Activated CD8-positive, alpha-beta memory T cell treated with anti-CD3 and anti-CD28 coated beads, Interleukin-2, amount 50 U/mL, for 4 hours (primary cell): ENCODE results near the gene HOXB9.
A peak's percentile ranks its signal among the peaks of the same experiment; 100 is the strongest.

Experiments
- DNase-seq: peaks from one replicate; pipeline ENCODE4 v3.0.0-alpha.2; 2020

The HOXB9 gene

DNA sequence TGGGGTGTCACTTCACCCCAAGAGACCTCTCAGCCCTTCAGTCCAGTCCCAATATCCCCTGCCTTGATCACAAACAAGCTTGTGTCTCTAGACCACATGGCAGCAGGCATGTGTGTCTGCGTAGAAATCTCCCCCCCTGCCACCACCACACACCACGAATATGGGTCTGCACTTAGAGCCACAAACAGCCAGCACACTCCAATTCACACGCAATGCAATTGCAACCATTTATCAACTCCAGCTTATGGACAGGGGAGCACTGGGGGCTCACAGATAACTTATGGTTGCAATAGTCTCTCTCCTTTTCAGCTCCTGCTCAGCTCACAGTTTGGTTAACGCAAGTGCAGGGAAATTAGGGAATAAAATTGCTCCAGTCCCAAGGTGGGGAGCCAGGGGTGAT, 2.6 kb downstream of the HOXB9 start:
- no peak for DNase-seq

DNA sequence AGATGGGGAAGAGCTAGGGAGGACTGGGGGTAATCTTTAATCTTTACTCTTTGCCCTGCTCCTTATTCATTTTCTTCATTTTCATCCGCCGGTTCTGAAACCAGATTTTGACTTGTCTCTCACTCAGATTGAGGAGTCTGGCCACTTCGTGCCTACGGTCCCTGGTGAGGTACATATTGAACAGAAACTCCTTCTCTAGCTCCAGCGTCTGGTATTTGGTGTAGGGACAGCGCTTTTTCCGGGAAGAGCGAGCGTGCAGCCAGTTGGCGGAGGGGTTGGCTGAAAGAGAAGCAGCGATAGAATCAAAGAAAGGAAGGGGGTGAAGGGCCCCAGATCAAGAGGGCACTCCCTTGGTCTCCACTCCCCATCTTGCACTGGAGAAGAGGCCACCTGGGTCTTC, 3.3 kb downstream of the HOXB9 start:
- DNase-seq = no peak

DNA sequence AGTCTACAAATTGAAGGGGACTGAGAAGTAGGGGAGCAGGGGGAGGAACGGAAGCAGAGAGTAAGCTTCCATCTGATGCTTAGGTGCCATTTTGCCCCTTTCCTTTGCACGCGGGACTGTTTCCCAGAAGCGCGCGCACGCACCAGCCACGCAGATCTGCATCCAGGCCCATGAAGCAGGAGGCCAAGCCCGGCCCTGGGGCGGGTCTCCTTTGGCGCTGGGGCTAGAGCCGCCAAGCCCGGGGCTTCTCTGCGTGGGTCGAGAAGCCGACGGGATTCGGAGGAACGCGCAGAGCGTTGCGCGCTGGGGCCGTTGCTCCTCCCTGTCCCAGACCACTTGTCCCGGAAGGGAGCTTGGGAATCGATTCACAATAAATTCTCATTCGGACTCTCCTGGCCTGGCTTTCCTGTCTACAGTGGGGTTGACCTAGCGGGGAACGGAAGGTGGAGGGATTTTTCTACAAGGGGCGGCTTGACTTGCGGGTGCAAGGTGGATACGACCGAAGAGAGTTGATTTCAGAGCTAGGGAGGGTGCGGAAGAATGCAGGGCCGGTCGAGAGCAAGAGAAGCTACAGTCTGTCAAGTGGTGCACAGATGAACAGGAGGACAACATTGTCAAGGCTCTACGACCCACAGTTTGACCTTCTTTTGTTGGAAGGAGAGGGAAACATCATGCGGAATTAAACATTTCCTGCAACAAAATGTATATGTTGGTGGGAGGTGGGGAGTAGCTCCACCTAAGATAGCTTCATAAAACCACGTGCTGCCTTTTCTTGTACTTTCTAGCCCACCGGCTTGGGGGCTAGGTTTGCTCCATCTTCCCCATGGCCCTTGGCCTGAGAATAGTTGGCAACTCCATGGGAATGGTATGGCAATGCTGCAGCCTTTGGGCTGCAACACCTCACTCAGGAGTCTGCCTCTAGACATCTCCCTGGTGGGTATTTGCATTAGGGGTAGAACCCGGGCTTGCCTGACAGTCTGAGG, 4.5 kb downstream of the HOXB9 start:
- DNase-seq = no peak

DNA sequence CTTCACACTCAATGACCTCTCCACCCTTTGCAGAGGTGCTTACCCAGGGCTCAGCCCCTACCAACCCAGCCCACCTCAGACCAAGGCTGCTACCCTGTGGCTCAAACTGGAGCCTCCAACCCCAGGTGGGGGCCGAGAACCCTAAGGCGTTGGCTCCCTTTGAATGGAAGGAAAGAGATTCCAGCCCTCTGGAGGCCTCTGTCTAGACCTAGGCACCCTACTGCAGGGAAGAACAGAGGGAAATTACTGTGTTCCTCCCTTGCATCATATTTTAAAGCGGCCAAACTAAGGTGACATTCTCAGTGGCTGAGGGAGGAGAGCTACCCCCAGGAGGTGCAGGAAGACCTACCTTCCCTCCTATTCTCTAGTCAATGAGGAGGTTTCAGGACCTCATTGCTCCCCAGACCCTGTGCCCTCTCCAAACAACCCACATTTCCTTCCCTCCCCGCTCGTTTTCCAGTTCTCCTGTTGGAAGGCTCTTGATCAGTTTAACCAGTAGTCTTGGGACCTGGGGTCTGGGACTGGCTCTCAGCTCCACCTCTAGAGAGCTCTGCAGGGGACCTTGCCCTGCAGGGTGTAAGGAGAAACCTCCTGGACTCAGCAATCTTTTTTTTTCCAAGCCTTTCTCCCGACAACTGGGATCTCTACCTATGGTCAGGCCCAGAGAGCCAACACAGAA, 5.6 kb downstream of the HOXB9 start:
- no peak for DNase-seq

DNA sequence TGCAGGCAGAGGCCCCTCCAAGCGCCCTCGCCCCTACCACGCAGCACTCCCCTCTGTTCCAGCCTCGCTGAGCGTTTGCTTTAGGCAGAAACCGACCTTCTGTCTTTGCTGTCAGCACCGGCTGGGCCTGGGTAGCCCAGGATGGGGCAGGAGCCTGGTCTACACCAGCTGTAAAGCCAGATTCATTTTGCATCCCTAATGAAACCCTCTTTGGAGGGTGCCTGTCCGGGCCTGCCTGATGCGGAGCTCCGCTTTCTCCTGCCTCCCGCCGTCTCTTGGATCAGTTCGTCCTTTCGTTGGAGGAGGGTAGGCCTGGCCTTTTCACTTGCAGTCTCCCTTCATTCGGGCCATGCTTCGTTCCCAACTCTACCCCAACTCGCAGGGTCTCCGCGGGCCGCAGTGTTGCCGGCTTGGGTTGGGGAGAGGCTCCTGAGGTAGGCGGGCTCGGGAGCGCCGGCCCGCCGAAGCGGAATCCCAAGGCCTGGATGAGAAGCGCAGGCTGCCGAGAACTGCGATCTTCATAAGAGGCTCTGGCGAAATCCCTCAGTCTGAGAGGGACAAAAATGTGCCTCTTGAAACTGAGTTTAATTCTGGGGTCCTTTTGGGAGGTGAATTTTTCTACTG, 6.2 kb downstream of the HOXB9 start:
- no peak for DNase-seq

DNA sequence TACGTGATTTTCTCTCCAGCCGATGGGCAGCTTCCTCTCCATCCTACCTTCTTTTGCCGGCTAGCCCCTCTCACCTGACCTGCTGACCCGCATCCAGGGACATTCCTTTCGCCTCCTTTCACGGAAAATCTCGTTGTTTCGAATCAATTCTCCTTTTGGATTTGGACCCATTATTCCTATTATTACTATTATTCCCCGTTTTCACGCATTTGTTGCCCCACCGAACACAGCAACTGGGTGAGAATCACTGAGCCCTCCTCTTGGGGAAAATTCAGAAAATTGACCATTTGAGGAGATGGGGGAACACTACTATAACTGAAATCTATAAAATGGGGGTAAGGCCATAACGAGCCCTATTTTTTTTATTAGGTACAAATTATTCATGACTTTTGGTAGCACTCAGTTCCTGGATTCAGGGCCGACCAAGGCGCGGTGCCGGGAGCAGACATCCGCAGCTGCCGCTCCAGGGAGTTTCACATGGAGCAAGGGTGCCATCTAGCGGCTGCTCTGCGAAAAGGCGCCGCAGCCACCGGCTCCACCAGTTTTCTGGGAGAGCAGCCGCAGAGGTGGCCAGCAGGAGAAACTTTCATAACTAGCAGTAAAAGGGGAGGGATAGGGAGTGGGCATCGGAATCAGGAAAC, 7.8 kb downstream of the HOXB9 start:
- peak; percentile 86 for DNase-seq

DNA sequence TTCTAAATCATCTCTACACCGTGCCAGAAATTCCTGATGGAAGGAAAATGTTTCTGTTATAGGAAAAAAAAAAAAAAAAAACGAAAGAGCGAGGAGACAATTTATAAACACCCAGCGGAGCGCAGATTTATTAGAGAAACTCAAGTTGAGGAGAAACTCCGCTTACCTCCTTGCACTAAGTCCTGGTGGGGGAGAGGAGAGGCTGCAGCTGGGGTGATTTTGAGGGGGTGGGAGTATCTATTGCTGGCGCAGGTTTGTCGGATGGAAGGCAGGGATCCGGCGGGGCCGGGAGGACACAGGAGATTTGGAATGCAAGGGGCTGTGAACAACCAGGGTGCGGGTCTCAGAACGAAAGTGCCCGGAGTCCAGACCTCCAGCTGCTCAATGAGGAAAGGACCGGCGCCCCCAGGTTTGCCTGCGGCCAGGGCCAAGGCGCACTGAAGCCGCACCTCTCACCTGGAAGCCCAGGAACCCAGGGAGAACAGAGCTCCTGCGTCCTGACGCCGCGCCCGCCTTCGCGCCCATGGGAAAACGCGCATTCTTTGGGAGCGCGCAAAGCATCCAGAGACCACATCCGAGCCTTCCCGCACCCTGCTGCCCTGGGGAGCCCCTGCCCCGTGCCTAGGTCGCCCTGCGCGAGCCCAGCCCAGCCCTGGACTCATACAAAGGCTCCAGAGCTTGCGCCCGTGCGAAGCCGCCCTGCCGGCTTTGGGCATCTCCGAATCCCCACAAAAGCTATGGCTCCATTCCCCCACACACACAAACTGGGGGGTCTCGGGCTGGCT, 8.5 kb downstream of the HOXB9 start:
- DNase-seq = no peak

DNA sequence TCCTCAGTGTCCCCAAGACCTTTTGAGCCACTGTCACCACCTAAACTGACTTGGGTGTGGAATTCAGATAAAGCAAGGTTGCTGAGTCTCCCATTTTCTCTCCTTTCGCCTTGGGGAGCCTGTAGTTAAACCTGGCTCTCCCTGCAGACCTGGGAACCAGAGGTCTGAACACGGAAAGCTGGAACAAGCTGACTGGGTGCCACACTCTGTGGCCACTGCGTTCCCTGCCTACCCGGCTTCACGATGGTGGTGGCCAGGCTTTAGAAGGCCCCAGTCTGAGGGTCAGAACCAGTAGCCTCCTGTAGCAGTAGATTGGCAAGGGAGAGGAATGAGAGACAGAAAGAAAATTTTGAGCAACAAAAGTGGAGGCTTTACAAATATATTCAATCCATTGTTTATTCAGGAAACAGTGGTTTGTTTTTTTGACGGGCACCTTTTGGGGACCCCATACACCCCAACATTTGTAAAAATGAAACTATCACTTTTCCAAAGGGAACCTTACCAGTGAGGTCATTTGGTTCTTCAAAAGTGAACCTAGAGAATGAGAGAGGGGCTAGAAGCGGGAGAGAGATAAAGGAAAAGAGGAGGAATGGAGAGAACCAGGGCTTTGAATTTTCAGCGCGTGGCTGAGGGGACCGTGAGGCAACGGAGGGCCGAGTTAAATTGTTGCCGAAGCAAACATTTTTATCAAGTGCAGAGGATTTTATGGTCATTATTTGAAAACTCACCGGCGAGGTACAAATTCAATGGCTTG, 9.3 kb downstream of the HOXB9 start:
- DNase-seq = no peak

DNA sequence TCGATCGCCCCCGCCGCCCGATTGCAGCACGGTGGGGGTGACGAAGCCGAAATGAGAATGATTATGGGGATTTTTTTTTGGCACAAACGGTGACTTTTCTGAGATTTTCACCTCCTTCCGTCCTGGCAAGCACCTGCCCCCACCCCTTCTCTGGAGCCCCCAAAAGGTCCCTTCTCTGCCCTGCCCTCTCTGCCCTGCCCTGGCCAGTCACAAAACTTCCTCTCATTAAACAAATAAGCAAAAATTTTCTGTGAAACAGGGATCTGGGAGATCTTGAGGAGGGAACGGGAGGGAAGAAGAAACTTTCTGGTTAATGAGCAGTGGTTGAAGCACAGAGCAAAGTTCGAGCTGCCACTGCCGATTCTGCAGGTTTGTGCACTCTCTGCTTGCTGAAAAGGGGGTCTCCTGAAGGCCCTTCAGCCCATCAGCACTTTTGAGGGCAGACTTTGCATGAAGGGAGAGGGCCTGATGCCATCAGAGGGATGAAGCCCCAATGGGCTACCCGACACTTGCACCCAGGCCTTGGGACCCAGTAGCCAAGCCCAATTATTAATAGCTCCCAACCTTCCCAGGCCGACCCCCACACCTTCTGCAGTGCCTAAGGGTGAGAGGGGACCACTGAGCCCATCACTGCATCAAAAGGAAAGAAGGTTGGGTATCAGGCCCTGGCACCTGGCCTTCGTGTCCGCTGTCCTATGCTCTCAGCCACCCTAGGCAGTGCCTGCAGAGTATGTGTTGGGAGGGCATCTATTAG, 10.0 kb downstream of the HOXB9 start:
- no peak for DNase-seq

DNA sequence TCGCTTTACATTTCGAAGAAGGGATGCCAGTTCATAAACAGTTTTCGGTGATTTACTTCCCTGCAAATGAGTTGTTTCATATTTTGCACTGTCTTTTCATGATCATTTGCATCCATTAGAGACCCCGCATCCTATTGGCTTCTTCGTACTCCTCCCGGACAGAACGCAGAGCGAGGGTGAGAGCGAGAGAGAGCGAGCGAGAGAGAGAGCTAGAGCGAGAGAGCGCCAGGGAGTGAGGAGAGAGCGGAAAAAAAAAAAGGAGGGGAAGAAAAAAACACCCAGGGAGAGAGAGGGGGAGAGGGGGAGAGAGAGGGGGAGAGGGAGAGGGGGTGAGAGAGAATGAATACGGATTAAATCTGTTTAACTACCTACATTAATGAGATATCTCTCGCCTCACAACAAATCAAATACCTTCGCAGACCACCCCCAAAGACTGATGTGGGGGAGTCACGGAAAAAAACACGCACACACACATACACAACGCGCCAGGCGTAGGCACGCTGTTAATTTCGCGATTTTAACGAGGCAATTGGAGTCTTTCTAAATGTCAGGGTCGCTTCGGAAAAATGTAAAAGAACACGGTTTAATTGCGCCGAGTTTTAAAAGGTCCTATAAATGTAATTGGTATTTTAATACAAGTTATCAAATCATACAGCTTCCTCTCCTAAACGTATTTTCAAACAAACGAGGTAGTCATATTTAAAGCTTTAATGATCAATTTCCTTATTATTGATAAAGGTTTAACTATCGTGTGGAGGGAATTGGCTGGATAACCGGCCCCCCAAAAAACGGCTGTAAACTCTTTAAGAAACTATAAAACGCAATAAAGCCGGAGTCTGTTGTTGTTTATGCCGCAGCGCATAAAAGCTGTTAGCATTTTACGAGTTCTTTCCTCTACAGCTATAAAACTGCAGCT, 10.9 kb downstream of the HOXB9 start, which contains the start of gene HOXB8:
HOXB8 (minus strand) TSS at position 246 of the 916 bp plus-strand sequence. CDS start 588 bp downstream, outside the sequence.
- DNase-seq = no peak

DNA sequence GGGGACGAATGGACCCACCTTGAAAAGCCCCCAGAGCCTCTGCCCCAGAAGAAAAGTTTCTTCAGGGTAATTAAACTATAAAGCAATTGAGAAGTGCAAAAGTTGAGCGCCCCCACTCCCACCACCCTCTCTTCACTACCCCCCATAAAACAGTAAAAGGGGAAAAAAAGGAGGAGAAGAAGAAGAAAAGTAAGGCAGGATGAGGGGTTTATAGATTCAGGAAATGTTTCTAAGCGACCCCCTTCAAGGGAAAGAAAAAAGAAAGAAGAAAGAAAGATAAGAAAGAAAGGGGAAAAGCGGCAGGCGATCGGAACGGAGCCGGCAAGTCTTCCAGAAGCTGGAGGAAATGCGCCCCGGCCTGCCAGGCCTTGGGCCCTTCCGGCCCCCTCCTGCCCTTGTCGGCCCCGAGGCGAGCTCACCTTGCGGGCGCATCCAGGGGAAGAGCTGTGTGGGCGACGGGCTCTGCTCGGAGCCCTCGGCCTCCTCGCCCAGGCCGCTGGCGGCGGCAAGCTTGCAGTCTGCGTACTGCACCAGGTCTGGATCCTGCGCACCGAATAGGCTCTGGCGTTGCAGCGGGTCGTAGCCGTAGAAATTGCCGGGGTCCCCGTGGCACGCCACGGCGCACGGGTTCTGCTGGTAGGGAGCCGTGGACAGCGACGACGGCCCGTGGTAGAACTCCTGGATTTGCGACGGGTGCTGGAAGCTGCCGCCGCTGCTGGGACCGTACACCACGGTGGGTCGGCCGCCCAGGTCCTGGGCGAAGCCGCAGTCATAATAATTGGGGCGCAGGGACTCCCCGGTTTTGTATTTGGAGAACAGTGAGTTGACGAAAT, 12.1 kb downstream of the HOXB9 start:
- no peak for DNase-seq

DNA sequence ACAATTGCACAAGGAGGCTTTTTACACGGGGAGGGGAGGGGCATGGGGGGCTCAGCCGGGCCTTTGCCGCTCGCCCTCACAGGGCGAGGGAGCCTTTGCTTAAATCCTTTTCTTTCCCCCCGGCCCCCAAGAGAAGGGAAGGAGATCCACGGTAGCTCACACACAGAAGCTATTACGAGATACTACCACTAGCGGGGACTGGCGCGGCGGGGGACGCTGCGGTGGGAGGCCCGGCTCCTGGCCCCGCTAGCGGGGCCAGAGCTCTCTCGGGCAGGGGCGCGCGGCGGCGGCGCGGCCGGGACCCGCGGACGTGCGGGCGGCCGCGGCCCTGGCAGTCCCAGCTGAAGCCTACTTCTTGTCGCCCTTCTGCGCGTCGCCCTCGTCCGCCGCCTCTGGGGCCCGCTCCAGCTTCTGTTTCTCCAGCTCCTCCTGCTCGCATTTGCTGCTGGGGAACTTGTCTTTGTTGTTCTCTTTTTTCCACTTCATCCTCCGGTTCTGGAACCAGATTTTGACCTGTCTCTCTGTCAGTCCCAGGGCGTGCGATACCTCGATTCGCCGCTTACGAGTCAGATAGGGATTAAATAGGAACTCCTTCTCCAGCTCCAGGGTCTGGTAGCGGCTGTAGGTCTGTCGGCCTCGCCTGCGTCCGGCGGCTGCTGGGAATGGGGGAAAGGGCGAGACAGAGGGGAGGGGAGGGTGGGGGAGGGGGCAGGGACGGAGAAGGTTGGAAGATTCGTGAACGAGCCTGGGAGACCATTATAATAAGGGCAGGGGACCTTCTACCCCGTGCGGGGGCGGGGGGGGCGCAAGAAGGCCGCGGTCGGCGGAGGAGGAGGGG, 13.1 kb downstream of the HOXB9 start:
- DNase-seq = peak; percentile 55

DNA sequence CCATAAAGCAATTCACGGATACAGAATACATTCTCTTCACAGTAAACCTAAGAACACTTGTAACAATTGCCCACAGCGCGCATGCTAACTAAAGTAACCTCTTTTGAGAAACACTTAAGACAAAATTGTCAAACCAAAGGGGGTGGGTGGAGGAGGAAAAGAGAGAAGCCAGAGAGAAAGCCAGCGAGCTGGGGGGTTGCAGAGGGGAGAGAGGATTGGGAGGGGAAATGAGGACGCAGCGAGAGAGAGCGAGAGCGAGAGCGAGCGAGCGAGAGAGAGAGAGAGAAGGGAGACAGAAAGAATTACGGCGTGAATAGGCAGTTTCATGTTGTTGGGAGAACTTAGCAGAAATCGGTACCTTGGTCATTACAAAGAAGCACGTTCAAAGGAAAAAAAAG, 13.7 kb downstream of the HOXB9 start:
- DNase-seq = no peak

DNA sequence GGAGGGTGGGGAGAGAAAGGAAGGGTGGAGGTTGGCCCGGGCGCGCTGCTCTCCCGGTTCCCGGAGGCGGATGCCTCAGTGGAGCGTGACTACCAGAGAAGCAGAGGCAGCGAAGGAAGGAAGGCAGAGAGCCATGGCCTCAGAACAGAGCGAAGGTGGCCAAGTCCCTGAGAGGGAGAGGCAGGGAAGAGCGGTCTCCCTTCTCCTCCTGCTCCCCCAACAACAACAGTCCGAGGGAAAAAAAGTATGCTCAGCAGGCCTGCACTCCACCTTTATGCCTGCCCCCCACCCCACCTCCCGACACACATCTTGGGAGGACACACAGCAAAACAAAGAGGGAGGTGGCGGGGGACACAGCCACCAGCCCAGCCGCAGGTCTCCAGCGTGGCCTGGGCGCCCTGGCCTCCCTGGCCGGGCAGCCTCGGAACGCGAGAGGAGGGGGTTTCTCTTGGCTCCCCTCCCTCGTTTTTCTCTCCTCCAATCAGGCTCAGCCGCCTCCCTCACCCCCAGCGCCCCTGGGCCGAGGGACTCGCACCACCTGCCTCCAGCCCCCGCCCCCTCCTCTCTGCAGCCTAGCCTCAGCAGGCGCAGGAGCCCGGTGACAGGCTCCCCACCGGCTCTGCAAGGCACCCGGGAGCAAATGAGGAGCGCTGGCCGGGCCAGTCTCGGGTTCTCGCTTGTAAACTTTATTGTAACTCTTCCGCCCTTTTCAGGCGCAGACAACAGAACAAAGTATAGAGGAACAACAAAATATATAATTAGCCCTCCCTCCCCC, 14.3 kb downstream of the HOXB9 start:
- DNase-seq = no peak

DNA sequence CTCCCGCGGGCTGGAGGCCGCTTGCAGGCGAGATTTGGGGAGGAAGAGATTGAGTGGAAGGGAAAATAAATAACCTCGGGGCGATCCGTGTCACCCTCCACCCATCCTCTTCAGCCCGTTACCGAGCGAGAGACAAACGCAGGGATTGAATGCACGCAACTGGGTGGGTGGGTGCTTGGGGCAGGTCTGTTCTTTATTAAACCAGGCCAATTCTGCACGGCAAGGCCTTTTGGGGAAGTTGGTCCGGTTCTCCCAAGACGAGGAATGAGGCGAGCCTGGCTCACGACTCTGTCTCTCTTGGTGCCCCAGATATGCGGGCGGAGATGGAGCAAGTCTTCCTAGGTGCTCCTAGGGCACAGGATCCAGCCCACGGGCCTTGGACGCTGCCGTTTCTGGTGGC, 14.9 kb downstream of the HOXB9 start:
- no peak for DNase-seq

DNA sequence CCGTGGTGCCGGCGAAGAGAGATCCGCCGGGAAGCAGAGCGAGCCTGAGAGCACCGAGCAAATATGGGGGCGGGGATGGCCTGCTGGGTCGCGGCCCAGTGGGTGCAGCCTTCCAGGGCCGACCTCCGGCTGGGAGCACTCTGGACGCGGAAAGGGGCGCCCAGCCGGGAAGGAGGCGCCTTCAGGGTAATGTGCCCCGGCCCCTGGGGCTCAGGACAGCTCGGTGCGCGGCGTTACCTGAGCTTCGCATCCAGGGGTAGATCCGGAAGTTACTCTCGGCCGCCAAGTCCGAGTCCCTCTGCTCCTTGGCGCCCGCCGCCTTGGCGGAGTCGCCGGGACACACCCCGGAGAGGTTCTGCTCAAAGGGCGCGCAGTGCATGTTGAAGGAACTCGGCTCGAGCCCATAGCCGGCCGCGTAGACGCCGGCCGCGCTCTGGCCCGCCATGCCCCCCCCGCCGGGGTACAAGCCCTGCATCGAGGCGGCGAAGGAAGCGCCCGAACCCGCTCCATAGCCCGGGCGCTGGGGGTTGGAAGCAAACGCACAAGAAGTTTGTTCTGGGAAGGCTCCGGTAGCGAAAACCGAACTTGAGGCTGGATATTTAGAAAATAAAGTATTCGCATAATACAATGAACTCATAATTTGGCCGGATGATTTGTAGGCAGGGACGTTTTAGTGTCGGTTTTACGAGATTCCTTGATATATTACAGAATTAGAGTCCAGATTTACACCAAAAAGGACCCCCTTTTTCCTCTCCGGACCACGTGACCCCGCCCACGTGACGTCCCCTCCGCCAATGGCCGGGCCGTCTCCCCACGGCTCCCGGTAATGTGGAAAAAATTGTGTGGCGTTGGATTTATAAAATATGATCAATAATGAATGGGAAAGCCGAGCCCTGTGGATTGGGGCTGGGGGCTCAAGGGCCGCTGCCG, 15.6 kb downstream of the HOXB9 start, which contains the start of gene HOXB7:
HOXB7 (minus strand) TSS at position 736 of the 930 bp plus-strand sequence; CDS start at position 637, 99 bp downstream.
- DNase-seq = peak; percentile 68
